ENCODE data around the gene DHX16. TPM values are rescaled to one million over a fixed set of nuclear protein-coding genes. Genes with fewer than 3 reads are reported as not detected.
A peak's percentile ranks its signal among the peaks of the same experiment; 100 is the strongest.

DHX16 gene
- total and polyA plus RNA-seq, 10 donors: 21.7 to 39.7 (median 35.2) TPM

- intact Hi-C loops (cut with DNase I; ENCODE audit: low total_unique reads): loop anchor here (10.0 kb wide), 1 partner anchor 113 kb away; the partner anchor contains the start of gene TUBB
- DNase-seq: no peak
- TF ChIP-seq, protein P1, sequence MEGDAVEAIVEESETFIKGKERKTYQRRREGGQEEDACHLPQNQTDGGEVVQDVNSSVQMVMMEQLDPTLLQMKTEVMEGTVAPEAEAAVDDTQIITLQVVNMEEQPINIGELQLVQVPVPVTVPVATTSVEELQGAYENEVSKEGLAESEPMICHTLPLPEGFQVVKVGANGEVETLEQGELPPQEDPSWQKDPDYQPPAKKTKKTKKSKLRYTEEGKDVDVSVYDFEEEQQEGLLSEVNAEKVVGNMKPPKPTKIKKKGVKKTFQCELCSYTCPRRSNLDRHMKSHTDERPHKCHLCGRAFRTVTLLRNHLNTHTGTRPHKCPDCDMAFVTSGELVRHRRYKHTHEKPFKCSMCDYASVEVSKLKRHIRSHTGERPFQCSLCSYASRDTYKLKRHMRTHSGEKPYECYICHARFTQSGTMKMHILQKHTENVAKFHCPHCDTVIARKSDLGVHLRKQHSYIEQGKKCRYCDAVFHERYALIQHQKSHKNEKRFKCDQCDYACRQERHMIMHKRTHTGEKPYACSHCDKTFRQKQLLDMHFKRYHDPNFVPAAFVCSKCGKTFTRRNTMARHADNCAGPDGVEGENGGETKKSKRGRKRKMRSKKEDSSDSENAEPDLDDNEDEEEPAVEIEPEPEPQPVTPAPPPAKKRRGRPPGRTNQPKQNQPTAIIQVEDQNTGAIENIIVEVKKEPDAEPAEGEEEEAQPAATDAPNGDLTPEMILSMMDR (IDR thresholded peaks at IDR 0.05 in 8 of 11, conservative IDR thresholded peaks at IDR 0.05 in 3 of 11): no peak
- no peak for TF ChIP-seq POLR2AphosphoS5 (IDR thresholded peaks at IDR 0.05)
Measured at GRCh38 chr6:30611856-30612194, 61.0 kb downstream of the DHX16 start.

DNA sequence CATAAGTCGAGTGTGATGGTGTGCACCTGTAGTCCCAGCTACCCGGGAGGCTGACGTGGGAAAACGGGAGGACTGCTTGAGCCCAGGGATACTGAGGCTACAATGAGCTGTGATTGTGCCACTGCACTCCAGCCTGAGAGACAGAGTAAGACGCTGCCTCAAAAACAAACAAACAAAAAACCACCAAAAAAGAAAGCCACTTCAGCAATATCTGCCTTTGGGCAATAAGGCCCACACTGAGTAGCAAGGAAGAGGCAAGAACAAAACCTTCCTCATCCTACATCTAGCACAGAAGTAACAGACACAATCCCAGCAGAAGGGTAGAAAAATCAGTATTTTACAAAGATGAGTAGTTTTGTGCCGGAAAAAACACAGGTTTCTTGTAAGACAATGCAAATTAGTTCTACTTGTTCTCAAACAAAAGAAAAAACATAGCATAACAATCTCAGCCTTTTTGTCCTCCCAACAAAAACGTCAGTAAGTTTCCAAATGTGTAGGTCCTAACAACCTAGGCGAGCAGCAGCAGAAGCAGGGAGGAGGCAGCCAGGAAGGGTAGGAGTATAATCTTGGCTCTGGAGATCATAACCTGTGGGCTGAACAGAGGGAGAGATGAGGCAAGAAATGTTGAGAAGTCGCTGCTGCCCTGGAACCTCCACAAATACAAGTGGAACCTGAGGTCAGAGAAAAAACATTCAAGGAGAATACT, 61.5 kb downstream of the DHX16 start:
- WGBS, 5 donors: 80 to 89% (median 85%) methylated on average over 9 of the region's 9 CpGs
- Histone ChIP-seq H3K36me3 (peaks cover 4 to 60% (median 36%) of the 10 kb centered on the region in 6 donors), H3K27me3 (replicated peaks in 1 of 7) (no peaks in the 10 kb centered on the region), H3K4me3 (no peak overlapping the region), H3K9me3 (no peaks in the 10 kb centered on the region), H3K27ac (peak overlapping the region in 4 of 8 donors; percentile 2 to 98 (median 40)), H3K4me1 (peaks cover 25 to 85% (median 58%) of the 10 kb centered on the region in 6 donors)
- TF ChIP-seq, protein P1 (IDR thresholded peaks at IDR 0.05 in 8 of 11, conservative IDR thresholded peaks at IDR 0.05 in 3 of 11): no peak
- peak in 2 of 3 donors; percentile 49 to 51 for TF ChIP-seq POLR2AphosphoS5 (IDR thresholded peaks at IDR 0.05)
- no peak for DNase-seq
- intact Hi-C loops (cut with DNase I; ENCODE audit: low total_unique reads): loop anchor here (10.0 kb wide), 1 partner anchor 113 kb away; the partner anchor contains the start of gene TUBB

More at GRCh38 chr6:30611856-30612194, 61.0 kb downstream of the DHX16 start:
- H3K27ac ChIP-seq: peak overlapping the region in 3 of 8 donors; percentile 58 to 98 (median 96)
- H3K27me3 ChIP-seq (replicated peaks in 1 of 7): no peaks in the 10 kb centered on the region
- no peaks in the 10 kb centered on the region for H3K9me3 ChIP-seq
- H3K4me1 ChIP-seq: peaks cover 25 to 80% (median 58%) of the 10 kb centered on the region in 6 donors
- WGBS, 5 donors: 81 to 91% (median 84%) methylated on average over 2 of the region's 2 CpGs
- H3K36me3 ChIP-seq: peaks cover 2 to 60% (median 36%) of the 10 kb centered on the region in 6 donors
- H3K4me3 ChIP-seq: no peak overlapping the region

DNA sequence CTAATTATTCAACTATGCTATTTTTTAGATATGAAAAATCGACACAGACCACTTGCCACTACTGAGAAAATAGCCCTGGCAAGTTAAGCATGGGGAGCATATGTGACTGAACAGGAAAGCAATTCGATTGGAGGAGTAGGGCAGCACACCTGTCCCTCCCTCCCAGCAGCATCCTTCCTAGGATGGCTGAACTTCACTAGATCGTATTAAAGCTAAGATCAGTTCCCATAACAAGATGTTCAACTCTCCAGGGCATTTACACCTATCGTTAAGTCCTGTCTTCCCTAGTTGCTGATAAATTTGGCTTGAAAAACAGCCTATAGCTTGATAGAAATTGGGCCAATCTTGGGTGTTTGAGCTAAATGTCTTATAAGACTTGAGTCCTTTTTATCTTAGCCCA, 62.7 kb downstream of the DHX16 start:
- H3K4me1 ChIP-seq: peaks cover 25 to 90% (median 58%) of the 10 kb centered on the region in 6 donors
- H3K27me3 ChIP-seq (replicated peaks in 1 of 7): no peaks in the 10 kb centered on the region
- no peak overlapping the region for H3K4me3 ChIP-seq
- intact Hi-C loops (cut with DNase I; ENCODE audit: low total_unique reads): loop anchor here (10.0 kb wide), 1 partner anchor 115 kb away; the partner anchor contains the start of gene TUBB
- 69 to 92% (median 78%) methylated on average over 4 of the region's 4 CpGs for WGBS, 5 donors
- H3K36me3 ChIP-seq: peaks cover 4 to 67% (median 46%) of the 10 kb centered on the region in 6 donors
- peak in 1 of 3 donors; percentile 49 for TF ChIP-seq POLR2AphosphoS5 (IDR thresholded peaks at IDR 0.05)
- TF ChIP-seq, protein P1 (IDR thresholded peaks at IDR 0.05 in 8 of 11, conservative IDR thresholded peaks at IDR 0.05 in 3 of 11): no peak
- H3K9me3 ChIP-seq: no peaks in the 10 kb centered on the region
- no peak for DNase-seq
- peak overlapping the region in 3 of 8 donors; percentile 25 to 98 (median 58) for H3K27ac ChIP-seq

GRCh38 chr6:30603961-30604360, 68.8 kb downstream of the DHX16 start:
- Histone ChIP-seq H3K36me3 (peaks cover 23 to 96% (median 87%) of the 10 kb centered on the region in 6 donors), H3K4me1 (peaks cover 0 to 72% (median 11%) of the 10 kb centered on the region in 6 donors), H3K9me3 (no peaks in the 10 kb centered on the region), H3K27me3 (replicated peaks in 1 of 7) (no peaks in the 10 kb centered on the region), H3K4me3 (no peak overlapping the region), H3K27ac (no peak overlapping the region)
- WGBS, 5 donors: 93 to 96% (median 95%) methylated on average over 13 of the region's 13 CpGs
- TF ChIP-seq POLR2AphosphoS5 (IDR thresholded peaks at IDR 0.05): peak in 1 of 3 donors; percentile 13
- TF ChIP-seq, protein P1 (IDR thresholded peaks at IDR 0.05 in 8 of 11, conservative IDR thresholded peaks at IDR 0.05 in 3 of 11): no peak
- DNase-seq: no peak
- intact Hi-C loops (cut with DNase I; ENCODE audit: low total_unique reads): no loop called here

Measured in spleen (tissue), 11 donors.